ENCODE results near the gene SPATA16.
"Not testable (repeated sequence)": the region's sequence is repeated elsewhere in the genome, so short reads cannot be mapped to it uniquely, and the experiment has no call there.

Gene SPATA16

GRCh38 chr3:173028351-173028750 is 112.7 kb downstream of the SPATA16 start:
- CTCF ChIA-PET = interaction anchor here (1.0 kb wide), 1 partner anchor 17 kb away, joined by 3 read pairs; no protein-coding TSS in a partner anchor
- TF ChIP-seq CTCF (IDR thresholded peaks at IDR 0.05; ENCODE audit: insufficient read depth, low read length, missing control alignments) = no peak
- no peak for DNase-seq (ENCODE audit: low read depth, low spot score)
- POLR2A ChIA-PET = no interaction called here
- H3K4me3 ChIP-seq (ENCODE audit: low read depth, low read length) = no peak overlapping the region

GRCh38 chr3:173027429-173027828 is 113.6 kb downstream of the SPATA16 start:
- TF ChIP-seq CTCF (IDR thresholded peaks at IDR 0.05; ENCODE audit: insufficient read depth, low read length, missing control alignments) = no peak
- H3K4me3 ChIP-seq (ENCODE audit: low read depth, low read length) = no peak overlapping the region
- CTCF ChIA-PET = no interaction called here
- POLR2A ChIA-PET = no interaction called here
- no peak for DNase-seq (ENCODE audit: low read depth, low spot score)

- no peak for DNase-seq (ENCODE audit: low read depth, low spot score)
- ChIA-PET POLR2A (no interaction called here), CTCF (no interaction called here)
- no peak for TF ChIP-seq CTCF (IDR thresholded peaks at IDR 0.05; ENCODE audit: insufficient read depth, low read length, missing control alignments)
- H3K4me3 ChIP-seq (ENCODE audit: low read depth, low read length) = no peak overlapping the region
Observed at GRCh38 chr3:173025941-173026340, 115.1 kb downstream of the SPATA16 start.

- ChIA-PET CTCF (no interaction called here), POLR2A (no interaction called here)
- H3K4me3 ChIP-seq (ENCODE audit: low read depth, low read length) = no peak overlapping the region
Observed at GRCh38 chr3:173021547-173022185, 119.4 kb downstream of the SPATA16 start.

GRCh38 chr3:173020128-173020527 is 120.9 kb downstream of the SPATA16 start:
- DNase-seq (ENCODE audit: low read depth, low spot score); H3K4me3 ChIP-seq (ENCODE audit: low read depth, low read length); POLR2A ChIA-PET; CTCF ChIA-PET: not testable (repeated sequence)

More at GRCh38 chr3:173021547-173022185, 119.4 kb downstream of the SPATA16 start:
- DNase-seq (ENCODE audit: low read depth, low spot score) = no peak
- no peak for TF ChIP-seq CTCF (IDR thresholded peaks at IDR 0.05; ENCODE audit: insufficient read depth, low read length, missing control alignments)

- POLR2A ChIA-PET = no interaction called here
- no peak overlapping the region for H3K4me3 ChIP-seq (ENCODE audit: low read depth, low read length)
- CTCF ChIA-PET = no interaction called here
- TF ChIP-seq CTCF (IDR thresholded peaks at IDR 0.05; ENCODE audit: insufficient read depth, low read length, missing control alignments) = no peak
- no peak for DNase-seq (ENCODE audit: low read depth, low spot score)
Observed at GRCh38 chr3:173019378-173019777, 121.7 kb downstream of the SPATA16 start.

GRCh38 chr3:173018758-173019157 is 122.3 kb downstream of the SPATA16 start:
- DNase-seq (ENCODE audit: low read depth, low spot score) = no peak
- H3K4me3 ChIP-seq (ENCODE audit: low read depth, low read length) = no peak overlapping the region
- no peak for TF ChIP-seq CTCF (IDR thresholded peaks at IDR 0.05; ENCODE audit: insufficient read depth, low read length, missing control alignments)
- CTCF ChIA-PET = no interaction called here
- POLR2A ChIA-PET = no interaction called here
